Left ventricle myocardium superior (tissue), 1 donor: ENCODE measurements around the gene ITIH2. TPM values are rescaled to one million over a fixed set of nuclear protein-coding genes. Genes with fewer than 3 reads are reported as not detected.
A peak's percentile ranks its signal among the peaks of the same experiment; 100 is the strongest.
"Not testable (repeated sequence)": the region's sequence is repeated elsewhere in the genome, so short reads cannot be mapped to it uniquely, and the experiment has no call there.

Source experiments
- ATAC-seq: fragments of 200-7000 bp; cut with Tn5 transposase; one replicate; pipeline ENCODE4 v1.9.1; 2020; ENCODE audit warnings: mild to moderate bottlenecking, moderate library complexity
- DNase-seq: peaks from one replicate; pipeline ENCODE4 v3.0.0-alpha.2; 2020
- intact Hi-C: fragments of 100-400 bp; cut with micrococcal nuclease; formaldehyde crosslinking; loops from one replicate; pipeline ENCODE4 v1.11.0; 2022
- total RNA-seq: library from RNA; stranded (reverse); fragmentation: NEBNext Ultra II Directional; extraction: Animal tissue kit (Norgen Biotek cat#: 25700); gene quantifications from one replicate; pipeline ENCODE4 v1.2.1, GENCODE V29; 2021
- donor health status: DM: no; HTN: yes; CAD: no; lungs with severe emphysema.

ITIH2 gene
- total RNA-seq, 1 donor from 2014 or later: not detected

GRCh38 chr10:7722927-7723529 lies 19.9 kb downstream of the ITIH2 start:
- intact Hi-C loops: no loop called here
- ATAC-seq (no peak), DNase-seq (no peak)

- no peak for DNase-seq
- ATAC-seq: no peak
- intact Hi-C loops: no loop called here
Observed at GRCh38 chr10:7734821-7735220, 31.7 kb downstream of the ITIH2 start.

- intact Hi-C loops: no loop called here
- DNase-seq (no peak), ATAC-seq (no peak)
Observed at GRCh38 chr10:7738536-7739407, 35.7 kb downstream of the ITIH2 start.

GRCh38 chr10:7744307-7744706 lies 41.2 kb downstream of the ITIH2 start:
- no peak for DNase-seq
- no peak for ATAC-seq
- intact Hi-C loops: no loop called here

- intact Hi-C loops: not testable (repeated sequence)
Observed at GRCh38 chr10:7748637-7749036, 45.5 kb downstream of the ITIH2 start.

GRCh38 chr10:7750222-7750621 lies 47.1 kb downstream of the ITIH2 start:
- intact Hi-C loops: no loop called here
- ATAC-seq (no peak), DNase-seq (no peak)

More at GRCh38 chr10:7748637-7749036, 45.5 kb downstream of the ITIH2 start:
- not testable (repeated sequence) for DNase-seq, ATAC-seq

- ATAC-seq: no peak
- intact Hi-C loops: no loop called here
- no peak for DNase-seq
Observed at GRCh38 chr10:7752251-7752650, 49.1 kb downstream of the ITIH2 start.

GRCh38 chr10:7755103-7755502 lies 52.0 kb downstream of the ITIH2 start:
- ATAC-seq: no peak
- DNase-seq: no peak
- intact Hi-C loops: no loop called here

- intact Hi-C loops: no loop called here
- ATAC-seq (peak; percentile 44), DNase-seq (no peak)
Observed at GRCh38 chr10:7756360-7756992, 53.4 kb downstream of the ITIH2 start.

GRCh38 chr10:7763929-7764328 lies 60.8 kb downstream of the ITIH2 start:
- intact Hi-C loops: no loop called here
- DNase-seq (no peak), ATAC-seq (no peak)

GRCh38 chr10:7766241-7766640 lies 63.1 kb downstream of the ITIH2 start:
- intact Hi-C loops: no loop called here
- no peak for DNase-seq

GRCh38 chr10:7767209-7767608 lies 64.1 kb downstream of the ITIH2 start:
- ATAC-seq (no peak), DNase-seq (no peak)
- intact Hi-C loops: no loop called here

More at GRCh38 chr10:7766241-7766640, 63.1 kb downstream of the ITIH2 start:
- ATAC-seq: no peak

- DNase-seq: no peak
- no peak for ATAC-seq
- intact Hi-C loops: no loop called here
Observed at GRCh38 chr10:7768417-7768816, 65.3 kb downstream of the ITIH2 start.

- intact Hi-C loops: no loop called here
- ATAC-seq: peak; percentile 71
- peak; percentile 58 for DNase-seq
Observed at GRCh38 chr10:7773845-7774801, 71.0 kb downstream of the ITIH2 start.

GRCh38 chr10:7776777-7777176 lies 73.7 kb downstream of the ITIH2 start:
- intact Hi-C loops: no loop called here
- DNase-seq: no peak
- no peak for ATAC-seq

- DNase-seq, intact Hi-C loops: not testable (repeated sequence)
- ATAC-seq: peak; percentile 73
Observed at GRCh38 chr10:7782194-7782593, 79.1 kb downstream of the ITIH2 start.

GRCh38 chr10:7786430-7786829 lies 83.3 kb downstream of the ITIH2 start:
- intact Hi-C loops: no loop called here
- DNase-seq: no peak
- no peak for ATAC-seq

GRCh38 chr10:7787150-7787856 lies 84.2 kb downstream of the ITIH2 start:
- DNase-seq (no peak), ATAC-seq (peak; percentile 6)
- intact Hi-C loops: no loop called here
